A549 treated with GW870086 at 1 μM for 4 hours (cell line): Measurements from ENCODE around the gene TSPY2. TPM values are rescaled to one million over a fixed set of nuclear protein-coding genes. Genes with fewer than 3 reads are reported as not detected.

Source experiments
- total RNA-seq: library from RNA; stranded (reverse); fragments of 200-300 nt; extraction: Qiagen RNA extraction; gene quantifications from 5 replicates; pipeline ENCODE4 v1.2.3, GENCODE V29; 2022; ENCODE audit warnings: low read depth

Gene TSPY2, protein sequence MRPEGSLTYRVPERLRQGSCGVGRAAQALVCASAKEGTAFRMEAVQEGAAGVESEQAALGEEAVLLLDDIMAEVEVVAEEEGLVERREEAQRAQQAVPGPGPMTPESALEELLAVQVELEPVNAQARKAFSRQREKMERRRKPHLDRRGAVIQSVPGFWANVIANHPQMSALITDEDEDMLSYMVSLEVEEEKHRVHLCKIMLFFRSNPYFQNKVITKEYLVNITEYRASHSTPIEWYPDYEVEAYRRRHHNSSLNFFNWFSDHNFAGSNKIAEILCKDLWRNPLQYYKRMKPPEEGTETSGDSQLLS
- not detected in 5 replicates for total RNA-seq

DNA sequence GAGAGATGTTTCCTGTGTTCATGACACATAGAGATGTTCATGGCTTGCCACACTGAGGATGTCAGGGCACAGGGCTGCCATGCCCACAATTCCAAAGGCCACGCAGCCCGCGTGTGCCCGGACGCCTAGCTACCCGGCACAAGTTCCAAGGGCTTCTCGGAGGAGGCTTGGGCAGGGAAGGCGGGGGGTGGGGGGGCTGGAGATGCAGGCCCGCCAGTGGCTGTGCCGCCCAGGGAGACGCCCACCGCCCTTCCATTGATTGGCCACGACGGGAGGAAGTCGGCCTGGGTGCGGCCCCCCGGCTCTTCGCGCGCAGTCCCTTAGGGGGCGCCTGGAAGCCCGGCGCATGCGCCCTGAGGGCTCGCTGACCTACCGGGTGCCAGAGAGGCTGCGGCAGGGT is at the start of gene TSPY2:
TSS of gene TSPY2 (plus strand) at position 301 of the 400 bp plus-strand sequence. CDS start at position 347, 46 bp downstream.

